Measurements from ENCODE around the gene LCN1. TPM values are rescaled to one million over a fixed set of nuclear protein-coding genes. Genes with fewer than 3 reads are reported as not detected.

LCN1 gene
- total and polyA plus RNA-seq, 2 experiments from 2014 or later: 0.27 TPM; not detected in 1

DNA sequence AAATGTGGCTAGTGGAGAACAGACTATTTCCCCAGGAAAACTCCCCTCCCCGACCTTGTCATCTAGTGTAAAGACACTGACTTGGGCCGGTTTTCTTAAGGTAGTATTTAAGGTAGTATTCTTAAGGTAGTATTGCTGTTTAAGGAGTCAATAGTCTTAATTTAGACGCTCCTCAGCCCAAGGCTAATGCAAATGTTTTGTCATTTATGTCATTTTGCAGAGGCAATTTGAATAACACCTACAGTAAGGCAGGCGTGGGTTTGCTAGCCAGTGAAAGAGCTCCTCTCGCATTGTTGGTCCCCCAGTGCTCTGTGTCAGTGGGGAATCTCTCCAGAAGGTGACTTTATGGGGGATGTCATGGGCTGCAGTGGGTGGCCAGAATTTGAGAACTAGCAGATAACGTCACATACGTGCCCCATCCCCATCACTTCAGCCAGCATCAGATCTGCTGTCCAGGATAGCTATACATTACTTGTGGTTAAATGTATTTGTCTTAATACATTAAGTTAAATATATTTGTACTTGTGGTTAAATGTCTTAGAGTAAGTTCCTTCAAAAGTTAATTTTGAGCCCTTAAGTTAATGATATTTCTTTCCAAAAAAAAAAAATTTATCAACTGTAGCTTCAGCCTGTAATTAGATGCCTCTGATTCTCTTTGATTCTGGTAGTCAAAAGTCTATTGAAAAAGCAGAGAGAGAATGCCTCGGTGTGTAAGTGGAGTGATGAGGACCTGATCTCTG is 39.1 kb upstream of the LCN1 start:
- no peak for TF ChIP-seq JUNB (IDR thresholded peaks at IDR 0.05; ENCODE audit: unreplicated experiment)
- TF ChIP-seq, protein P1, sequence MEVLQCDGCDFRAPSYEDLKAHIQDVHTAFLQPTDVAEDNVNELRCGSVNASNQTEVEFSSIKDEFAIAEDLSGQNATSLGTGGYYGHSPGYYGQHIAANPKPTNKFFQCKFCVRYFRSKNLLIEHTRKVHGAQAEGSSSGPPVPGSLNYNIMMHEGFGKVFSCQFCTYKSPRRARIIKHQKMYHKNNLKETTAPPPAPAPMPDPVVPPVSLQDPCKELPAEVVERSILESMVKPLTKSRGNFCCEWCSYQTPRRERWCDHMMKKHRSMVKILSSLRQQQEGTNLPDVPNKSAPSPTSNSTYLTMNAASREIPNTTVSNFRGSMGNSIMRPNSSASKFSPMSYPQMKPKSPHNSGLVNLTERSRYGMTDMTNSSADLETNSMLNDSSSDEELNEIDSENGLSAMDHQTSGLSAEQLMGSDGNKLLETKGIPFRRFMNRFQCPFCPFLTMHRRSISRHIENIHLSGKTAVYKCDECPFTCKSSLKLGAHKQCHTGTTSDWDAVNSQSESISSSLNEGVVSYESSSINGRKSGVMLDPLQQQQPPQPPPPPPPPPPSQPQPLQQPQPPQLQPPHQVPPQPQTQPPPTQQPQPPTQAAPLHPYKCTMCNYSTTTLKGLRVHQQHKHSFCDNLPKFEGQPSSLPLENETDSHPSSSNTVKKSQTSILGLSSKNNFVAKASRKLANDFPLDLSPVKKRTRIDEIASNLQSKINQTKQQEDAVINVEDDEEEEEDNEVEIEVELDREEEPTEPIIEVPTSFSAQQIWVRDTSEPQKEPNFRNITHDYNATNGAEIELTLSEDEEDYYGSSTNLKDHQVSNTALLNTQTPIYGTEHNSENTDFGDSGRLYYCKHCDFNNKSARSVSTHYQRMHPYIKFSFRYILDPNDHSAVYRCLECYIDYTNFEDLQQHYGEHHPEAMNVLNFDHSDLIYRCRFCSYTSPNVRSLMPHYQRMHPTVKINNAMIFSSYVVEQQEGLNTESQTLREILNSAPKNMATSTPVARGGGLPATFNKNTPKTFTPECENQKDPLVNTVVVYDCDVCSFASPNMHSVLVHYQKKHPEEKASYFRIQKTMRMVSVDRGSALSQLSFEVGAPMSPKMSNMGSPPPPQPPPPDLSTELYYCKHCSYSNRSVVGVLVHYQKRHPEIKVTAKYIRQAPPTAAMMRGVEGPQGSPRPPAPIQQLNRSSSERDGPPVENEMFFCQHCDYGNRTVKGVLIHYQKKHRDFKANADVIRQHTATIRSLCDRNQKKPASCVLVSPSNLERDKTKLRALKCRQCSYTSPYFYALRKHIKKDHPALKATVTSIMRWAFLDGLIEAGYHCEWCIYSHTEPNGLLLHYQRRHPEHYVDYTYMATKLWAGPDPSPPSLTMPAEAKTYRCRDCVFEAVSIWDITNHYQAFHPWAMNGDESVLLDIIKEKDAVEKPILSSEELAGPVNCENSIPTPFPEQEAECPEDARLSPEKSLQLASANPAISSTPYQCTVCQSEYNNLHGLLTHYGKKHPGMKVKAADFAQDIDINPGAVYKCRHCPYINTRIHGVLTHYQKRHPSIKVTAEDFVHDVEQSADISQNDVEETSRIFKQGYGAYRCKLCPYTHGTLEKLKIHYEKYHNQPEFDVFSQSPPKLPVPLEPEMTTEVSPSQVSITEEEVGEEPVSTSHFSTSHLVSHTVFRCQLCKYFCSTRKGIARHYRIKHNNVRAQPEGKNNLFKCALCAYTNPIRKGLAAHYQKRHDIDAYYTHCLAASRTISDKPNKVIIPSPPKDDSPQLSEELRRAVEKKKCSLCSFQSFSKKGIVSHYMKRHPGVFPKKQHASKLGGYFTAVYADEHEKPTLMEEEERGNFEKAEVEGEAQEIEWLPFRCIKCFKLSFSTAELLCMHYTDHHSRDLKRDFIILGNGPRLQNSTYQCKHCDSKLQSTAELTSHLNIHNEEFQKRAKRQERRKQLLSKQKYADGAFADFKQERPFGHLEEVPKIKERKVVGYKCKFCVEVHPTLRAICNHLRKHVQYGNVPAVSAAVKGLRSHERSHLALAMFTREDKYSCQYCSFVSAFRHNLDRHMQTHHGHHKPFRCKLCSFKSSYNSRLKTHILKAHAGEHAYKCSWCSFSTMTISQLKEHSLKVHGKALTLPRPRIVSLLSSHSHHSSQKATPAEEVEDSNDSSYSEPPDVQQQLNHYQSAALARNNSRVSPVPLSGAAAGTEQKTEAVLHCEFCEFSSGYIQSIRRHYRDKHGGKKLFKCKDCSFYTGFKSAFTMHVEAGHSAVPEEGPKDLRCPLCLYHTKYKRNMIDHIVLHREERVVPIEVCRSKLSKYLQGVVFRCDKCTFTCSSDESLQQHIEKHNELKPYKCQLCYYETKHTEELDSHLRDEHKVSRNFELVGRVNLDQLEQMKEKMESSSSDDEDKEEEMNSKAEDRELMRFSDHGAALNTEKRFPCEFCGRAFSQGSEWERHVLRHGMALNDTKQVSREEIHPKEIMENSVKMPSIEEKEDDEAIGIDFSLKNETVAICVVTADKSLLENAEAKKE (CRISPR knock-in tag; IDR thresholded peaks at IDR 0.05): no peak
- no peak for TF ChIP-seq STAT1 (IDR thresholded peaks at IDR 0.05; ENCODE audit: unreplicated experiment)
- TF ChIP-seq, protein P2, sequence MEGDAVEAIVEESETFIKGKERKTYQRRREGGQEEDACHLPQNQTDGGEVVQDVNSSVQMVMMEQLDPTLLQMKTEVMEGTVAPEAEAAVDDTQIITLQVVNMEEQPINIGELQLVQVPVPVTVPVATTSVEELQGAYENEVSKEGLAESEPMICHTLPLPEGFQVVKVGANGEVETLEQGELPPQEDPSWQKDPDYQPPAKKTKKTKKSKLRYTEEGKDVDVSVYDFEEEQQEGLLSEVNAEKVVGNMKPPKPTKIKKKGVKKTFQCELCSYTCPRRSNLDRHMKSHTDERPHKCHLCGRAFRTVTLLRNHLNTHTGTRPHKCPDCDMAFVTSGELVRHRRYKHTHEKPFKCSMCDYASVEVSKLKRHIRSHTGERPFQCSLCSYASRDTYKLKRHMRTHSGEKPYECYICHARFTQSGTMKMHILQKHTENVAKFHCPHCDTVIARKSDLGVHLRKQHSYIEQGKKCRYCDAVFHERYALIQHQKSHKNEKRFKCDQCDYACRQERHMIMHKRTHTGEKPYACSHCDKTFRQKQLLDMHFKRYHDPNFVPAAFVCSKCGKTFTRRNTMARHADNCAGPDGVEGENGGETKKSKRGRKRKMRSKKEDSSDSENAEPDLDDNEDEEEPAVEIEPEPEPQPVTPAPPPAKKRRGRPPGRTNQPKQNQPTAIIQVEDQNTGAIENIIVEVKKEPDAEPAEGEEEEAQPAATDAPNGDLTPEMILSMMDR (conservative IDR thresholded peaks at IDR 0.05; ENCODE audit: low read depth in 2 of 2): no peak
- TF ChIP-seq, protein P3, sequence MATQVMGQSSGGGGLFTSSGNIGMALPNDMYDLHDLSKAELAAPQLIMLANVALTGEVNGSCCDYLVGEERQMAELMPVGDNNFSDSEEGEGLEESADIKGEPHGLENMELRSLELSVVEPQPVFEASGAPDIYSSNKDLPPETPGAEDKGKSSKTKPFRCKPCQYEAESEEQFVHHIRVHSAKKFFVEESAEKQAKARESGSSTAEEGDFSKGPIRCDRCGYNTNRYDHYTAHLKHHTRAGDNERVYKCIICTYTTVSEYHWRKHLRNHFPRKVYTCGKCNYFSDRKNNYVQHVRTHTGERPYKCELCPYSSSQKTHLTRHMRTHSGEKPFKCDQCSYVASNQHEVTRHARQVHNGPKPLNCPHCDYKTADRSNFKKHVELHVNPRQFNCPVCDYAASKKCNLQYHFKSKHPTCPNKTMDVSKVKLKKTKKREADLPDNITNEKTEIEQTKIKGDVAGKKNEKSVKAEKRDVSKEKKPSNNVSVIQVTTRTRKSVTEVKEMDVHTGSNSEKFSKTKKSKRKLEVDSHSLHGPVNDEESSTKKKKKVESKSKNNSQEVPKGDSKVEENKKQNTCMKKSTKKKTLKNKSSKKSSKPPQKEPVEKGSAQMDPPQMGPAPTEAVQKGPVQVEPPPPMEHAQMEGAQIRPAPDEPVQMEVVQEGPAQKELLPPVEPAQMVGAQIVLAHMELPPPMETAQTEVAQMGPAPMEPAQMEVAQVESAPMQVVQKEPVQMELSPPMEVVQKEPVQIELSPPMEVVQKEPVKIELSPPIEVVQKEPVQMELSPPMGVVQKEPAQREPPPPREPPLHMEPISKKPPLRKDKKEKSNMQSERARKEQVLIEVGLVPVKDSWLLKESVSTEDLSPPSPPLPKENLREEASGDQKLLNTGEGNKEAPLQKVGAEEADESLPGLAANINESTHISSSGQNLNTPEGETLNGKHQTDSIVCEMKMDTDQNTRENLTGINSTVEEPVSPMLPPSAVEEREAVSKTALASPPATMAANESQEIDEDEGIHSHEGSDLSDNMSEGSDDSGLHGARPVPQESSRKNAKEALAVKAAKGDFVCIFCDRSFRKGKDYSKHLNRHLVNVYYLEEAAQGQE (IDR thresholded peaks at IDR 0.05; ENCODE audit: unreplicated experiment): no peak
- TF ChIP-seq POLR2AphosphoS5 (IDR thresholded peaks at IDR 0.05; ENCODE audit: low read depth): no peak
- no peak for TF ChIP-seq ZNF331 (CRISPR knock-in tag; IDR thresholded peaks at IDR 0.05; ENCODE audit: low read depth)
- TF ChIP-seq CREB1 (CRISPR knock-in tag; IDR thresholded peaks at IDR 0.05; ENCODE audit: low read depth): no peak
- no peak for TF ChIP-seq ZNF114 (CRISPR knock-in tag; IDR thresholded peaks at IDR 0.05)
- TF ChIP-seq, protein P4, sequence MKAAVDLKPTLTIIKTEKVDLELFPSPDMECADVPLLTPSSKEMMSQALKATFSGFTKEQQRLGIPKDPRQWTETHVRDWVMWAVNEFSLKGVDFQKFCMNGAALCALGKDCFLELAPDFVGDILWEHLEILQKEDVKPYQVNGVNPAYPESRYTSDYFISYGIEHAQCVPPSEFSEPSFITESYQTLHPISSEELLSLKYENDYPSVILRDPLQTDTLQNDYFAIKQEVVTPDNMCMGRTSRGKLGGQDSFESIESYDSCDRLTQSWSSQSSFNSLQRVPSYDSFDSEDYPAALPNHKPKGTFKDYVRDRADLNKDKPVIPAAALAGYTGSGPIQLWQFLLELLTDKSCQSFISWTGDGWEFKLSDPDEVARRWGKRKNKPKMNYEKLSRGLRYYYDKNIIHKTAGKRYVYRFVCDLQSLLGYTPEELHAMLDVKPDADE (IDR thresholded peaks at IDR 0.05): no peak
- TF ChIP-seq NANOG (IDR thresholded peaks at IDR 0.05; ENCODE audit: borderline replicate concordance): no peak
- TF ChIP-seq EZH2phosphoT487 (IDR thresholded peaks at IDR 0.05; ENCODE audit: unreplicated experiment): no peak
- TF ChIP-seq EZH2 (IDR thresholded peaks at IDR 0.05; ENCODE audit: low read depth, unreplicated experiment): no peak
- Mint-ChIP-seq H3K27ac (no peak overlapping the region), H3K4me1 (peaks cover 6% of the 10 kb centered on the region), H3K36me3 (ENCODE audit: low read depth) (peaks cover 32% of the 10 kb centered on the region), H3K27me3 (ENCODE audit: insufficient read depth, low read depth, poor library complexity) (peaks cover 9% of the 10 kb centered on the region), H3K9me3 (no peaks in the 10 kb centered on the region), H3K4me3 (peak overlapping the region; percentile 77; the same call in 1 of the 3 replicates)
- DNase-seq (ENCODE audit: low spot score) (no peak), ATAC-seq (no peak)
- H3K27me3 ChIP-seq (ENCODE audit: insufficient read depth): no peaks in the 10 kb centered on the region
- no peaks in the 10 kb centered on the region for H3K9me2 ChIP-seq (ENCODE audit: insufficient read depth)
- peaks cover 12% of the 10 kb centered on the region; the same call in 1 of the 2 replicates for H3F3A ChIP-seq (replicated peaks; ENCODE audit: low read depth)
- H4K20me1 ChIP-seq (replicated peaks; ENCODE audit: insufficient read depth): peaks cover 11% of the 10 kb centered on the region; the same call in 1 of the 2 replicates
- H3K79me2 ChIP-seq (replicated peaks; ENCODE audit: insufficient read depth): peaks cover 27% of the 10 kb centered on the region
- H3K4me2 ChIP-seq: no peak overlapping the region
- H3K27ac ChIP-seq (ENCODE audit: low read depth): no peak overlapping the region
- peaks cover 7% of the 10 kb centered on the region; the same call in 1 of the 2 replicates for H3K36me3 ChIP-seq (ENCODE audit: insufficient read depth)
- H2AFZ ChIP-seq: no peak overlapping the region
- no peak overlapping the region for H3K4me3 ChIP-seq
- peaks cover 10% of the 10 kb centered on the region for H3K4me1 ChIP-seq (ENCODE audit: insufficient read depth)

Measured in GM23338 (cell line).